ENCODE results near the gene SBF2. TPM values are rescaled to one million over a fixed set of nuclear protein-coding genes. Genes with fewer than 3 reads are reported as not detected.

SBF2 gene
- total RNA-seq, 5 donors from 2014 or later (not counting 1 experiment from before 2014, with no cell fraction given), result 9.5 to 23.5 (median 13.0) TPM

DNA sequence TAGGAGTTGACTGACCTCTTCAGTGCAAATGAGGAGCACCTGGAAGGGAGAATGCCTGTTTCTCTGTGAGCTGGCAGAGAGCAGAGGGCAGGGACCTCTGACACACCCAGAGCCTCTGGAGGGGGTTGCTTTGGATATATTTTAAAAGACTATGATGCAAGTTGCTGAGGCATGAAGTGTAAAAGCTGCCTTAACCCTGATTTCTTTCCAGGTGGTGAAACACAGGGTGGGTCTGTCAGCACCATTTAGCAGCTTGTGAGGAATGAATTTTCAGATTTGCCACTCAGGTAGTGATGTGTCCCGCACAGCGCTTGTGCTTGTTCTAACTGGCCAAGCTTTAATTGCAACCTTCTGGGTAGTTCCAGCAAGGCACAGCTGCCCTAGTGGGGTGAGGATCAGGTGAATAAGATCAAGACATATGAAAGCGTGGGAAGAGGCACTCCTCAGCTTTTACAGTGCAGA, 540.0 kb downstream of the SBF2 start:
- H3K4me3 Mint-ChIP-seq, result no peak overlapping the region
- WGBS (ENCODE audit: insufficient coverage), result 100% methylated on average over 2 of the region's 3 CpGs
- no peak for ATAC-seq (replicated peaks in 1 of 4)
- peaks cover 11 to 26% (median 13%) of the 10 kb centered on the region in 3 donors for H3K4me1 Mint-ChIP-seq
- Histone ChIP-seq H3K4me1 (ENCODE audit: control insufficient read depth in 1 of 2, extremely low read depth in 1 of 2, insufficient read depth in 2 of 2, low read length in 2 of 2) (peaks cover 3 to 19% of the 10 kb centered on the region in 2 experiments), H3K27me3 (replicated peaks in 1 of 2; ENCODE audit: control insufficient read depth in 2 of 2, extremely low read depth in 1 of 2, insufficient read depth in 2 of 2, low read length in 1 of 2) (no peaks in the 10 kb centered on the region), H3K4me3 (ENCODE audit: control insufficient read depth in 1 of 2, extremely low read depth in 1 of 2, low read length in 1 of 2) (no peak overlapping the region), H3K36me3 (ENCODE audit: control insufficient read depth in 2 of 2, extremely low read depth in 1 of 2, insufficient read depth in 1 of 2, low read length in 1 of 2) (no peaks in the 10 kb centered on the region), H3K9me3 (no peaks in the 10 kb centered on the region), H3K27ac (ENCODE audit: low read length) (no peak overlapping the region)
- no peaks in the 10 kb centered on the region for H3K27me3 Mint-ChIP-seq
- no peaks in the 10 kb centered on the region for H3K36me3 Mint-ChIP-seq
- ChIA-PET POLR2A (no interaction called here), CTCF (interaction anchor here in 1 of 2 donors (0.5 kb wide), 1 partner anchor 216 kb away, joined by 4 read pairs; no protein-coding TSS in a partner anchor)
- no peaks in the 10 kb centered on the region for H3K9me3 Mint-ChIP-seq
- no peak for DNase-seq
- H3K27ac Mint-ChIP-seq, result no peak overlapping the region

DNA sequence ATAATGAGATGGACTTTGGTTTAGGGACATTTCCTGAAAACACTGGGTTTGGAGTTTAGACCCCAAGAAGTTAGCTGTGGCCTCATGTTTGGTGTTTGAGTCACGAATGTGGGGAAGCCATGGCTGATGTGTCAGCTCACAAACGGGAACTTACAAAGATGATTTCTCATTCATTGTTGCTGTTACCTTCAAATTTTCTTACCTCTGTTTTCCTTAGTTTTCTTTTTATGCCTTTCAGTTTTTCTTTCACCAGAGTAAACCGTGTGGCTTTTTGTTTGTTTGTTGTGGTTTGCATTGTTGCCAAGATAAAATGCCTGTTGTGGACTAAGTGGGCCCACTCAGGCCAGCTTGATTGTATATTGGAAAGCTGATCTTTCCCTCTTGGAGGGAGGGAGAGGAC, 541.0 kb downstream of the SBF2 start:
- Histone ChIP-seq H3K4me1 (ENCODE audit: control insufficient read depth in 1 of 2, extremely low read depth in 1 of 2, insufficient read depth in 2 of 2, low read length in 2 of 2) (peaks cover 3 to 15% of the 10 kb centered on the region in 2 experiments), H3K27ac (ENCODE audit: low read length) (no peak overlapping the region), H3K4me3 (ENCODE audit: control insufficient read depth in 1 of 2, extremely low read depth in 1 of 2, low read length in 1 of 2) (no peak overlapping the region), H3K9me3 (no peaks in the 10 kb centered on the region), H3K36me3 (ENCODE audit: control insufficient read depth in 2 of 2, extremely low read depth in 1 of 2, insufficient read depth in 1 of 2, low read length in 1 of 2) (no peaks in the 10 kb centered on the region), H3K27me3 (replicated peaks in 1 of 2; ENCODE audit: control insufficient read depth in 2 of 2, extremely low read depth in 1 of 2, insufficient read depth in 2 of 2, low read length in 1 of 2) (no peaks in the 10 kb centered on the region)
- Mint-ChIP-seq H3K36me3 (no peaks in the 10 kb centered on the region), H3K27me3 (no peaks in the 10 kb centered on the region), H3K4me3 (no peak overlapping the region), H3K27ac (no peak overlapping the region), H3K4me1 (peaks cover 8 to 26% (median 9%) of the 10 kb centered on the region in 3 donors), H3K9me3 (no peaks in the 10 kb centered on the region)
- ChIA-PET CTCF (no interaction called here), POLR2A (no interaction called here)
- 60% methylated on average over 1 of the region's 3 CpGs for WGBS (ENCODE audit: insufficient coverage)
- ATAC-seq (replicated peaks in 1 of 4) (no peak), DNase-seq (no peak)

- Histone ChIP-seq H3K9me3 (no peaks in the 10 kb centered on the region), H3K4me3 (ENCODE audit: control insufficient read depth in 1 of 2, extremely low read depth in 1 of 2, low read length in 1 of 2) (no peak overlapping the region), H3K27me3 (replicated peaks in 1 of 2; ENCODE audit: control insufficient read depth in 2 of 2, extremely low read depth in 1 of 2, insufficient read depth in 2 of 2, low read length in 1 of 2) (no peaks in the 10 kb centered on the region), H3K36me3 (ENCODE audit: control insufficient read depth in 2 of 2, extremely low read depth in 1 of 2, insufficient read depth in 1 of 2, low read length in 1 of 2) (no peaks in the 10 kb centered on the region), H3K27ac (ENCODE audit: low read length) (no peak overlapping the region), H3K4me1 (ENCODE audit: control insufficient read depth in 1 of 2, extremely low read depth in 1 of 2, insufficient read depth in 2 of 2, low read length in 2 of 2) (peaks cover 0 to 8% of the 10 kb centered on the region in 2 experiments)
- DNase-seq (no peak), ATAC-seq (replicated peaks in 1 of 4) (no peak)
- Mint-ChIP-seq H3K36me3 (no peaks in the 10 kb centered on the region), H3K27me3 (no peaks in the 10 kb centered on the region), H3K4me3 (no peak overlapping the region), H3K27ac (no peak overlapping the region), H3K4me1 (peaks cover under 1 to 26% (median 2%) of the 10 kb centered on the region in 3 donors), H3K9me3 (no peaks in the 10 kb centered on the region)
- ChIA-PET CTCF (interaction anchor here in 1 of 2 donors (1.0 kb wide), 1 partner anchor 139 kb away, joined by 4 read pairs; no protein-coding TSS in a partner anchor), POLR2A (no interaction called here)
- 88% methylated on average over 2 of the region's 3 CpGs for WGBS (ENCODE audit: insufficient coverage)
Measured at GRCh38 chr11:9752091-9752490, 541.9 kb downstream of the SBF2 start.

DNA sequence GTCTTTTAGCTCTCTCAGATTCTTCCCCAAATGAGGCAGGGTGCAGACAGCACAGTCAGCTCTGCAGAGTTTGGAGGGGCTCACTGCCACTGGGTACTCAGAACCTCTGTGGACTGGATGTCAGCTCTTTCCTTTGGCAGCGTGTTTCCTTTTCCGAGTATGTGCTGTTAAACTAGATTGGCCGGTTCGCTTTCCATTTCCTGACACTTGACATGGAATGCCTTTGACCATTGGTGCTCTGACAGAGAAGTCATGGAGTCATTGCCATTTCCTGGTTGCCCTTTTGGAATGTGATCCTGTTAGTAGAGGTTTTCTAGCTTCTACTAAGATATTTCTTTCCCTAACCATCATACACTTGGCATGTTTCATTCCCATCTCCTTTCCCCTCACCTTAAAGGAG, 543.5 kb downstream of the SBF2 start:
- Histone ChIP-seq H3K27ac (ENCODE audit: low read length) (no peak overlapping the region), H3K4me1 (ENCODE audit: control insufficient read depth in 1 of 2, extremely low read depth in 1 of 2, insufficient read depth in 2 of 2, low read length in 2 of 2) (peaks cover 0 to 4% of the 10 kb centered on the region in 2 experiments), H3K4me3 (ENCODE audit: control insufficient read depth in 1 of 2, extremely low read depth in 1 of 2, low read length in 1 of 2) (no peak overlapping the region), H3K36me3 (ENCODE audit: control insufficient read depth in 2 of 2, extremely low read depth in 1 of 2, insufficient read depth in 1 of 2, low read length in 1 of 2) (no peaks in the 10 kb centered on the region), H3K9me3 (no peaks in the 10 kb centered on the region), H3K27me3 (replicated peaks in 1 of 2; ENCODE audit: control insufficient read depth in 2 of 2, extremely low read depth in 1 of 2, insufficient read depth in 2 of 2, low read length in 1 of 2) (no peaks in the 10 kb centered on the region)
- H3K4me3 Mint-ChIP-seq, result no peak overlapping the region
- peaks cover 0 to 14% (median 0%) of the 10 kb centered on the region in 3 donors for H3K4me1 Mint-ChIP-seq
- H3K27ac Mint-ChIP-seq, result peak overlapping the region in 1 of 2 donors; percentile 5
- H3K27me3 Mint-ChIP-seq, result no peaks in the 10 kb centered on the region
- DNase-seq, result no peak
- no peaks in the 10 kb centered on the region for H3K36me3 Mint-ChIP-seq
- H3K9me3 Mint-ChIP-seq, result no peaks in the 10 kb centered on the region
- POLR2A ChIA-PET, result no interaction called here
- CTCF ChIA-PET, result interaction anchor here in 1 of 2 donors (1.0 to 5.0 kb wide), 3 partner anchors 137 to 786 kb away, joined by 3 to 34 read pairs (median 5); partner anchors contain the start of gene TMEM9B
- WGBS (ENCODE audit: insufficient coverage), result 100% methylated on average over 1 of the region's 4 CpGs
- ATAC-seq (replicated peaks in 1 of 4), result no peak

DNA sequence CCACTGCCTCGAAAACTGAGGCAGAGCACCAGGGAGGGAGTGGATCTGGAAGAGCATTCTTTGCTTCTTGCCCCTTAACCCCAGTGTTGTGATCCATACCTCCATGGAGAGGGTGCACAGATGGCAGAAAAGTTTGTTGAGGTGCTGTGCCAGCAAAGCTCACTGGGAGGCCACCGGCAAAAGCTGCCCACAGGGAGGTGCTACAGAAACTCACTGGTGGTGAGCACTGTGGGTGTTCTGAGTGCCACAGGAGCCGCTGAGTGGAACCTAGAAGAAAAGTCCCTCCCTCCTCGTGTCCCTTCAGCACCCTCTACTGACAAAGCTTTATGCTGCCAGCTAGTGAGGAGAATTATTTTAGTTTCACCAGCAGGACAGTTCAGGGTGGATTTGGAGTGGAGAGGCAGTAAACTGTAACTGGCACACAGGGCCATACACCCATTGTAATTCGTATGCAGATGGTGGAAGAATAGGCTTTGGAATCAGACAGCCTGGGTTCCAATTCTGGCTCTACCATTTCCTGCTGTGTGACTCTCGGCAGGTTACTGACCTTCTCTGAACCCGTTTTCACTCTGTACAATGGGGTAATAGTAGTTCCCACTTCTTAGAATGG, 545.6 kb downstream of the SBF2 start:
- DNase-seq, result peak in 33 of 35 experiments; percentile 21 to 76 (median 39)
- peaks cover 0 to 4% of the 10 kb centered on the region in 2 experiments for H3K4me1 ChIP-seq (ENCODE audit: control insufficient read depth in 1 of 2, extremely low read depth in 1 of 2, insufficient read depth in 2 of 2, low read length in 2 of 2)
- no CpG with 5 or more reads among the region's 7 CpGs for WGBS (ENCODE audit: insufficient coverage)
- no peak overlapping the region for H3K27ac ChIP-seq (ENCODE audit: low read length)
- no peaks in the 10 kb centered on the region for H3K27me3 ChIP-seq (replicated peaks in 1 of 2; ENCODE audit: control insufficient read depth in 2 of 2, extremely low read depth in 1 of 2, insufficient read depth in 2 of 2, low read length in 1 of 2)
- Mint-ChIP-seq H3K9me3 (no peaks in the 10 kb centered on the region), H3K27ac (no peak overlapping the region), H3K27me3 (no peaks in the 10 kb centered on the region), H3K4me3 (no peak overlapping the region), H3K36me3 (no peaks in the 10 kb centered on the region), H3K4me1 (peaks cover 0 to 13% (median 0%) of the 10 kb centered on the region in 3 donors)
- ATAC-seq (replicated peaks in 1 of 4), result peak; percentile 89 to 100 (median 92)
- no peaks in the 10 kb centered on the region for H3K9me3 ChIP-seq
- no peak overlapping the region for H3K4me3 ChIP-seq (ENCODE audit: control insufficient read depth in 1 of 2, extremely low read depth in 1 of 2, low read length in 1 of 2)
- no peaks in the 10 kb centered on the region for H3K36me3 ChIP-seq (ENCODE audit: control insufficient read depth in 2 of 2, extremely low read depth in 1 of 2, insufficient read depth in 1 of 2, low read length in 1 of 2)
- ChIA-PET CTCF (interaction anchor here (0.5 to 5.0 kb wide), 16 partner anchors 9 to 1003 kb away, joined by 3 to 34 read pairs (median 4); partner anchors contain the start of gene CTR9 (in 1 of the 2)), POLR2A (interaction anchor here in 1 of 2 donors (0.6 kb wide), 1 partner anchor 969 kb away, joined by 4 read pairs; no protein-coding TSS in a partner anchor)

GRCh38 chr11:9747828-9748227, 546.2 kb downstream of the SBF2 start:
- H3K4me3 ChIP-seq (ENCODE audit: control insufficient read depth in 1 of 2, extremely low read depth in 1 of 2, low read length in 1 of 2), result no peak overlapping the region
- Mint-ChIP-seq H3K27me3 (no peaks in the 10 kb centered on the region), H3K4me3 (no peak overlapping the region), H3K4me1 (peaks cover 0 to 11% (median 0%) of the 10 kb centered on the region in 3 donors), H3K27ac (no peak overlapping the region), H3K36me3 (no peaks in the 10 kb centered on the region), H3K9me3 (no peaks in the 10 kb centered on the region)
- H3K36me3 ChIP-seq (ENCODE audit: control insufficient read depth in 2 of 2, extremely low read depth in 1 of 2, insufficient read depth in 1 of 2, low read length in 1 of 2), result no peaks in the 10 kb centered on the region
- ATAC-seq (replicated peaks in 1 of 4) (no peak), DNase-seq (no peak)
- ChIA-PET CTCF (interaction anchor here (0.5 to 5.0 kb wide), 13 partner anchors 10 to 520 kb away, joined by 3 to 34 read pairs (median 4); no protein-coding TSS in a partner anchor), POLR2A (no interaction called here)
- 92% methylated on average over 3 of the region's 5 CpGs for WGBS (ENCODE audit: insufficient coverage)
- H3K4me1 ChIP-seq (ENCODE audit: control insufficient read depth in 1 of 2, extremely low read depth in 1 of 2, insufficient read depth in 2 of 2, low read length in 2 of 2), result peaks cover 0 to 4% of the 10 kb centered on the region in 2 experiments
- no peak overlapping the region for H3K27ac ChIP-seq (ENCODE audit: low read length)
- no peaks in the 10 kb centered on the region for H3K9me3 ChIP-seq
- H3K27me3 ChIP-seq (replicated peaks in 1 of 2; ENCODE audit: control insufficient read depth in 2 of 2, extremely low read depth in 1 of 2, insufficient read depth in 2 of 2, low read length in 1 of 2), result no peaks in the 10 kb centered on the region
